Mucosa of stomach (tissue), 1 donor: ENCODE measurements around the gene DENND1A.

ENCODE experiments used
- H3K27me3 ChIP-seq: one replicate; pipeline ENCODE4 v1.7.0; 2013; ENCODE audit warnings: mild to moderate bottlenecking, low read length; ENCODE audit not compliant: control insufficient read depth, insufficient read depth
- H3K36me3 ChIP-seq: one replicate; pipeline ENCODE4 v1.7.0; 2013; ENCODE audit warnings: low read length; ENCODE audit not compliant: control insufficient read depth, insufficient read depth
- H3K4me1 ChIP-seq: one replicate; pipeline ENCODE4 v1.7.0; 2013; ENCODE audit warnings: mild to moderate bottlenecking, low read length; ENCODE audit not compliant: control insufficient read depth, insufficient read depth
- H3K4me3 ChIP-seq: one replicate; pipeline ENCODE4 v1.7.0; 2013; ENCODE audit warnings: low read length
- H3K9ac ChIP-seq: one replicate; pipeline ENCODE4 v1.7.0; 2013; ENCODE audit warnings: mild to moderate bottlenecking, low read length, moderate library complexity
- H3K9me3 ChIP-seq: one replicate; pipeline ENCODE4 v1.7.0; 2013; ENCODE audit warnings: mild to moderate bottlenecking, low read length, moderate library complexity; ENCODE audit not compliant: control insufficient read depth
- donor health status: Pancreatic carcinoma.

Gene DENND1A

DNA sequence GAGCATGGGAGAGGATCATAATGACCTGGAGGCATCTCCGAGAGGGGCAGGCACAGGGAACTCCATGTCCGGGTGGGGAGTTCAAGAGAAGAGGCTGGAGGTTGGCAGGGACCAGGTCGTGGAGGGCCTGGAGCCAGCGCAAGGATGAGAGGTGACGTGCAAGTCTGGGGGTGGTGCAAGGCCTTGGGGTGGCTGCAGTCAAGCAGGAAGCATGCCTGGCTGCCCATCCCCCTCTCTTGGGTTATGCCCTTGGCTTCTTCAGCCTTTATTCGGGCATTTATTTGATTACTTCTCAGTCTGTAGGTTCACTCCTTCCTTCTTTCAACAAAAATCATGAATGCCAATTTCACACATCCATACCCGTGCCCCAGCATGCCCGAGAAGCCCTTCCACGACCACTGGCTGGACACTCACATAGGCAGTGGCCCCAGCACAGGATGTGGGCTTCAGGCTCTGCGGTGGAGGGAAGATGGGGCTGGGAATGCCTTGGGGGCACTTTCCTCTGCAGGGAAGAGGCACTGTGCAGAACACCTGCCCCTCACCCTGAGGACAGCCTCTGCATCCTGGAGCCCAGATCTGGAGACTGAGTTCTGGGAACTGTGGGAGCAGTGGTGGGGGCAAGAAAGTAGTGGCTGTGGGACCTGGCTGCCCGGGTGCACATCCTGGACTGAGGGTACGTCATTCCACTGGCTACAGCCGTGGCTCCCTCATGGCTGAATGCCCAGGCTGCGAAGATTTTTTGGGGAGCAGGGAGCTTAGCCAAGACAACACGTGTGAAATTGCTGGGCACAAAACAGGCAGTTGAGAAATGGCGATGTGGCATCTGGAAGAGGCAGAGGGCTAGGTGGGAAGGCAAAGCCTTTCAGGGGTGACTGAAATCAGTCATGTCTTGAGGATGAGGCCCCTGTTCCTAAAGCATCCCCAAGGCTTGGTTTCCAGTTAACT, 535.4 kb downstream of the DENND1A start:
- Histone ChIP-seq H3K27me3 (no peaks in the 10 kb centered on the region), H3K4me3 (no peak overlapping the region), H3K4me1 (no peaks in the 10 kb centered on the region), H3K9me3 (no peaks in the 10 kb centered on the region), H3K36me3 (no peaks in the 10 kb centered on the region), H3K9ac (no peak overlapping the region)

DNA sequence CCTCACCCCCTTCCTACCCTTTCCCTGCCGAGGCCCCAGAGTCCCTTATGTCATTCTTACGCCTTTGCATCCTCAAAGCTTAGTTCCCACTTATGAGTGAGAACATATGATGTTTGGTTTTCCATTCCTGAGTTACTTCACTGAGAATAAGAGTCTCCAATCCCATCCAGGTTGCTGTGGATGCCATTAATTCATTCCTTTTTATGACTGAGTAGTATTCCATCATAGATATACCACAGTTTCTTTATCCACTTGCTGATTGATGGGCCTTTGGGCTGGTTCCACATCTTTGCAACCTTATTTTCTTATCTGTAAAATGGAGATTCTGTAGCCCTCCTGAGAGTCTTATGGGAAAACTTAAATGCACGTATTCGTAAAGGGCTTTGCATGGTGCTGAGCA, 537.1 kb downstream of the DENND1A start:
- no peak overlapping the region for H3K9ac ChIP-seq
- H3K9me3 ChIP-seq: no peaks in the 10 kb centered on the region
- H3K4me3 ChIP-seq: no peak overlapping the region
- H3K27me3 ChIP-seq: no peaks in the 10 kb centered on the region
- no peaks in the 10 kb centered on the region for H3K36me3 ChIP-seq
- no peaks in the 10 kb centered on the region for H3K4me1 ChIP-seq

DNA sequence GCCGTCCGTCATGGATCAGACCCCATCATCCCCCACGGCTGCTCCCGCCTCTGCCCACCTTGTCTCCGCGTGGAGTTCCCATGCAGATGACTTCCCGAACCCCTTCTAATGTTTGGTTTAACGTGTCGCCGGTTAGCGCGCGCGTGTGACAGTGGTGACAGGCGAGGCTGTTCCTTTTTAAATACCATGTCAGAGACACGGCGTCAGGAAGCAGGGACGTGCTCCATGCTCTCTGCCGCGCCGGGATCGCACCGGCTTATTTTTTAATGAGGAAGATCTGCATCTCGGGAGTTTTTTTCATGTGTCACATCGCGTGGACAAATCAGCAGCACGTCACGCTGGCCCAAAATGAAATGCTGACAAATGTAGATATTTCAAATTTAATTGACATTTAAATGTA, 538.0 kb downstream of the DENND1A start:
- H3K4me1 ChIP-seq: no peaks in the 10 kb centered on the region
- H3K9me3 ChIP-seq: no peaks in the 10 kb centered on the region
- no peak overlapping the region for H3K4me3 ChIP-seq
- H3K9ac ChIP-seq: no peak overlapping the region
- no peaks in the 10 kb centered on the region for H3K27me3 ChIP-seq
- no peaks in the 10 kb centered on the region for H3K36me3 ChIP-seq

DNA sequence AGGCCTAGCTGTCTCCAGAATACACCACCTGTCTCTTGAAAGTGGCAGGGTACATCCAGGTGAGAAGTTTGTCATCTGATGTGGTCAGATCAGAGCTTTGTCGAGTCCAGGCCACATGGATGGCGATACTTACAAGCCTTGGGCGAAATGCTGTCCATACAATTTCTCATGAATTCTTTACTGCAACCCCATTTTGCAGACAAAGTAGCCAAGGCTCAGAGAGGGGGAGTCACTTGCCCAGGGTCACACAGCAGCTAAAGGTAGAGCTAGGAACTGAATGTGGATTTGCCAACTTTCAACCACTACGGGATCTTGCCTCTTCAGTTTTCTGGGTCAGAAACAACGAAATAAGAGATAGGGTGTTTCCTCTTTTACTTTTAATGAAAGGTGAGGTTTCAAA, 538.7 kb downstream of the DENND1A start:
- Histone ChIP-seq H3K4me1 (no peaks in the 10 kb centered on the region), H3K27me3 (no peaks in the 10 kb centered on the region), H3K36me3 (no peaks in the 10 kb centered on the region), H3K9ac (no peak overlapping the region), H3K4me3 (no peak overlapping the region), H3K9me3 (no peaks in the 10 kb centered on the region)

DNA sequence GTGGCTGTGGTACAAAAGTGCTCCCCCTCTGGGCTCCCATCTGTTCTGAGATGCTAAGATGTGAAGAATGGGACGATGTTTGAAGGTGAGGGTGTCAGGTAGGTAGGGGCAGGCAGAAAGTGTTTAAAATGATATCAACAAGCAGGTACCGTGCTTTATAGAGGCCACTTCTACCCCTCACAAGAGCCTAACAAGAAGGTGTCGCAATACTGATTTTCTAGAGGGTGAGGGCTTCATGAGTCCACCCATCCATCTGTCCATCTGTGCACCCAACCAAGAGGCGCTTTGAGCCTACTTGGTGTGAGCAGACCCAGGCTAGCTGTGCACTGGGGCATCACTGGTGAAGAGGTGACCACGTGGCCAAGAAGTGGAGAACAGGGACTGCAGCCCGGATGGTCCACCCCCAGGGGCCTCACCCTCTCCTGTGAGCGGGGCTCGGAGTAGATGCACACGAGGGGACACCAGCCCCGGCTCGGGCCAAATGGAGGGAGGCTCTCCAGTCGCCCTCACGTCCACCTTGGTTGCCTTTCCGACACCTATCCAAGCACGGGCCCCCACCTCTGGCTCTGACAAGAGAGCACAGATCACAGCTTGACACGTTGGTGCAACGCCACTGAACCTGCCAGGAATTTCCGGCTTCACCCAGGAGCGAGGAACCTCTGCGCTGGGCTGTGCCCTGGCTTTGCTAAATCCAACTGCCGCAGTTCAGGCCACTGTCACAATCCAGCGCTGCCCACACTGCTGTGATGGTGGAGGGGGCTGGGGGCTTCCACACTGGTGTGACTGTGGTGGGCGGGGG, 539.4 kb downstream of the DENND1A start:
- H3K9ac ChIP-seq: no peak overlapping the region
- H3K4me3 ChIP-seq: no peak overlapping the region
- H3K4me1 ChIP-seq: no peaks in the 10 kb centered on the region
- H3K9me3 ChIP-seq: no peaks in the 10 kb centered on the region
- H3K27me3 ChIP-seq: no peaks in the 10 kb centered on the region
- no peaks in the 10 kb centered on the region for H3K36me3 ChIP-seq

DNA sequence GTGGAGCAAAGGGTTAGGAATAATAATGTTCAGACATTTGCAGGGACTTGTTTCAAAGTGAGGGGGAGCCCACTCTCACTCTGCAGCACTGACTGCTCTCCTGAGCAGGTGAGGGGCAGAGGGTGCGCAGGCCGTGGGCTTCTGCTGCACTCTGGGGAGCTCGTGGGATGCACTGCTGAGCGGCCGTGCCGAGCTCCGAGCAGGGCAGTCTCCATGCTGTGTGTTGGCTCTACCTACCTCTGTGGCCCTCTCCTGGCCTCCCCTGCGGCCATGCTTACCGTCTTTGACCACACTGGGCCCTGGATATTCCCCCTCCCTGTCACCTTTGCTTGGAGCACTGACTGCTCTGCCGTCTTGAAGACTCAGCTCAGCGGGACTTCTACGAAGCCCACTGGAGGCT, 540.2 kb downstream of the DENND1A start:
- Histone ChIP-seq H3K9ac (no peak overlapping the region), H3K27me3 (no peaks in the 10 kb centered on the region), H3K4me1 (no peaks in the 10 kb centered on the region), H3K9me3 (no peaks in the 10 kb centered on the region), H3K4me3 (no peak overlapping the region), H3K36me3 (no peaks in the 10 kb centered on the region)

DNA sequence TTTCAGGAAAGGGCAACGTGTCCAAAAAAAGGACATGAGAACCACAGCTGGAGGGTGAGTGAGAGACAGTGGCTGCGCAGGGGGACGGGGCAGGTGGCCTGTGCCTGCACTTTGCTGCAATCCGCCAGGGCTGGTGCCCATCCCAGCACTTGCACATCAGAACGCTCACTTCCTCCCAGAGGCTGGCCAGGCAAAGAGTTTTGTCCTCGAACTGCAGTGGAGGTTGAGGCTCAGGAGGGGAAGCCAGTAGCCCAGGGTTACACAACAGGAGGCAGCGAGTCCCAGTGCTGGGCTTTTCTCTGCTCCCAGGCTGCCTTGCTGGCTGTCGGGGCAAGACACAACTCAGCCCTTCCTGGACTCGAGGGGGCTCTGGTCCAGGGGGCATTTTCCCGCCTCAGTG, 540.9 kb downstream of the DENND1A start:
- Histone ChIP-seq H3K9me3 (no peaks in the 10 kb centered on the region), H3K27me3 (no peaks in the 10 kb centered on the region), H3K4me3 (no peak overlapping the region), H3K36me3 (no peaks in the 10 kb centered on the region), H3K9ac (no peak overlapping the region), H3K4me1 (no peaks in the 10 kb centered on the region)

DNA sequence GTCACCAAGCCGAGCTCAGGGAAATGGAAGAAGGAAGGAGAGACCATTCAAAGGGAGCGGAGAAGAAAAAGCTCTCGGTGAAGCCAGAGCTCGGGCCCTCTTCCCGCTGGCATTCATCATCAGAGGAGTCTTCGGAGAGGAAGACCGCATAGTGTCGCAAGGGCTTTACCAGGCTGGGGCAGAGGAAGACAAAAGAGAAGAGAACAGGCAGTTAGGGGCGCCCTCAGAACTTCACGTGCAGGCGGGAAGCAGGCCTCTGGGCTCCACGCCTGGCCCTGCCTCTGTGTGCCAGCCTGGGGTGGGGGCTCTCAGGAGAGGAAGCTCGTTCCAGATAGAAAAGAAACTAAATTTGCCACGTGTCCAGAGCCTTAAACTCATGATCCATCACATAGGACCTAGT, 542.2 kb downstream of the DENND1A start:
- no peak overlapping the region for H3K9ac ChIP-seq
- H3K4me3 ChIP-seq: no peak overlapping the region
- H3K36me3 ChIP-seq: no peaks in the 10 kb centered on the region

DNA sequence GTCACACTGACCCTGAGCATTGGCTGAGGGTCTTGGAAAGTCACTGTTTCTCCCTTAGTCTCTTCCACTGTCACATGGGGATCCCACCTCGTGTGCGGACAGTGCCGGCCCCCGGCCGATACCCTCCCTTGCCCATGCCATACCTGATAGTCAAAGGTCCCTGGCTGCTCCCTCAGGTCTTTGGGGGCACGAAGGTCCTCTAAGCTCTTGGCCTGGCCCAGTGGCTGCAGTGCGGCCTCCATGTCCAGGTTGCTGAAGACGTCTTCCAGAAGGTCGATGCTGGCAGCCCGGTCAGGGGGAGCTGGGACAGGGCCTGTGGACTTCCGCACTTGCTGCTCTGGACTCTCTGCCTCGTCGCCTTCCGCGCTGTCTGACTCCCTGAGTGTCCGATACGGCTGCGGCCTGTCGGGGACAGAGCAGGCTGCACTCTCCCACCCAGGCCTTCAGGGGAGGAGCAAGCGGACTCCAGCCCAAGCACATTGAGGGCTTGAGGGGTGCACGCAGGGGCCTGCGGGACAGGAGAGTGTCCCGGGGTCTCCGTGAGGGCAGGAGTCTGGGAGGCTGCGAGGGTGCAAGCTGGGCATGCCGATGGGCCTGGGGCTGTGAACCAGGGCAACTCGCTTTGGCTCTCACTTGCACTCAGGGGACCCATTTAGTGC, 546.3 kb downstream of the DENND1A start:
- no peaks in the 10 kb centered on the region for H3K36me3 ChIP-seq
- H3K4me1 ChIP-seq: no peaks in the 10 kb centered on the region
- no peak overlapping the region for H3K4me3 ChIP-seq
- no peak overlapping the region for H3K9ac ChIP-seq
- H3K9me3 ChIP-seq: no peaks in the 10 kb centered on the region
- H3K27me3 ChIP-seq: no peaks in the 10 kb centered on the region

More for the DNA sequence above, 542.2 kb downstream of the DENND1A start:
- no peaks in the 10 kb centered on the region for H3K9me3 ChIP-seq
- H3K4me1 ChIP-seq: no peaks in the 10 kb centered on the region
- no peaks in the 10 kb centered on the region for H3K27me3 ChIP-seq

DNA sequence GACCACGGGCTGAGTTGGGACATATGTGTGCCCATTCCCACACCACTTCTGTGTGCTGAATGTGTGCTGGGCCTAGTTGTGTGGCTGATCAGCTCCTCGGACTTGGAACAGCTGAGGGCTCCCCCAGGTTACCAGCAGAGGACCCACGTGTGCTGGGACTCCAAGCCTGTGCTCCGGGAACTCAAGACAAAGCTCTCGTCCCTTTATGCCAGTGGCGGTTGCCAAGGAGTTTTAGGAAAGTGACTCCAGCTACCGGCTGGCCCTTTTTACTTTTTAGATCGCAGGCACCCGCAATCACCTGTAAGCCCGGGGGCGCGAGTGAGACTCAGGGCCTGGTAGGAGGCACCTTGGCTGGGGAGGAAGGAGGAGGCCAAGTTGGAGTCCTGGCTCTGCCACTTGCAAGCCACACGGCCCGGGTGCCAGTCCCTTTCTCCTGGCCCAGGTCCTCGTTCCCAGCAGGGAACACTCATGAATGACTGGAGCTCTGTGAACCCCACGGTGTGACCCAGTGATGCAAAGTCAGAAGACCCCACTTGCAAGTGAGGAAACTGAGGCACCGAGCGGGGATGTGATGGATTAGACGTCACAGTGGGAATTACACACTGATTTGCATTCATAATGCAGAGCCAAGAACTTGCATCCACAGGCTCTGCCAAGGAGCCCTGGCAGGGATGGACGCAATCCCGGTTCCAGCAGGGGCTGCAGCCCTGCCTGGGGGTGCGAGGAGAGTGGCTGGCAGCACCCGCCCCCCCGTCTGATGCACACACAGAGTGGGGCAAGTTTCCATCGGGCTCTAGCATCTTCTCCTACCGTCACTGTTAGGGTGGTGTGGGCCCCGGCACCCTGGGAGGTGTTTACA, 547.0 kb downstream of the DENND1A start:
- Histone ChIP-seq H3K27me3 (peaks cover 2% of the 10 kb centered on the region), H3K4me3 (no peak overlapping the region), H3K9me3 (no peaks in the 10 kb centered on the region), H3K4me1 (no peaks in the 10 kb centered on the region), H3K36me3 (no peaks in the 10 kb centered on the region), H3K9ac (no peak overlapping the region)

DNA sequence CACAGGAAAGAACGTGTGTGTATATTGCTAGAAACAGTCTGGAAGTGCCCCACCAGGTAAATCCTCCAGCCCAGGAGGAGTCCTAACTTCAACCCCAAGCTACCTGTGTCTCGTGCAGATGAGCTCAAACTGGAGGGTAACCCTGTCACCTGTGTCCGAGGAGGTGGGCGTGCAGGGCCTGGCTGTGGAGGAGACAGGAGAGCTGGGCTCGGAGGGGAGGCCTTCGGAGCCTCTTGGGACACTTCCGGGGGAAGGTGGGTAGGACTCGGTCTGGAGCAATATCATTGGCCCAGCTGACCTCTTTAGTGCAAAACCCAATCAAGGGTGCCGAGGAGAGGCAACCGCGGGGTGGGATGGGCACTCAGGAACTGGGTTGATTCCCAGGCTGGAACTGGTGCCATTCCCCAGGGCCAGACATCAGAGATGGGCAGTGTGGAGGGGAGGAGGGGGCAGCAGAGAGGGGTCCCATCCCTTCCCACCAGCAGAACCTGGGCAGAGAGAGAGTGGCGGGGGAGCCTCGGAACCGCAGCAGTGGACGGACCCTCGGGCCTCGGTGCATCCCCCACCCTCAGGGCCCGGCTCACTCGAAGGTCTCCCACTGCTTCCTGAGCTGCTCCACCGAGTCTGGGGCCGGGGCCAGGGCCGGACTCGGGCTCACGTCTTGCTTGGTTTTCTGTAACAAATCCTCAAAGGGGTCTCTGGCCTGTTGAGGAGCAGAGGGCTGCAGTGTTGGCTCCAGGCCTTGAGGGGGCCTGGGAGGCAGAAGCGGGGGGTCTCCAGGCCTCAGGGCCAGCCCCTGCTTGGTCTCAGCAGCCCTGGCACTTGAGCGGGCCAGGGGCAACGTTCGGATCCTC, 548.8 kb downstream of the DENND1A start:
- Histone ChIP-seq H3K4me3 (no peak overlapping the region), H3K36me3 (no peaks in the 10 kb centered on the region), H3K27me3 (peaks cover 14% of the 10 kb centered on the region), H3K9me3 (no peaks in the 10 kb centered on the region), H3K9ac (no peak overlapping the region), H3K4me1 (peaks cover 13% of the 10 kb centered on the region)
